Left lung (tissue), 10 donors: Measurements from ENCODE around the gene DDX60. TPM values are rescaled to one million over a fixed set of nuclear protein-coding genes. Genes with fewer than 3 reads are reported as not detected.

Source experiments
- ATAC-seq: fragments of 200-7000 bp; cut with Tn5 transposase; one replicate; pipeline ENCODE4 v1.9.1; 2020; ENCODE audit warnings: moderate library complexity
- DNase-seq, 4 donors: peaks; one replicate each; pipeline ENCODE4 v3.0.0-alpha.2; 2013 to 2020
- H3K27ac ChIP-seq, 2 donors: fragments of 200-600 bp; sonication (generic) in 1 of 2; one replicate each; pipeline versions ENCODE4 v1.5.0 to v1.8.0; 2020 to 2021
- H3K27me3 ChIP-seq, 2 donors: fragments of 200-600 bp; sonication (generic) in 1 of 2; one replicate each; pipeline versions ENCODE4 v1.5.0 to v1.8.0; 2020 to 2021
- H3K36me3 ChIP-seq, 2 donors: fragments of 200-600 bp; sonication (generic) in 1 of 2; one replicate each; pipeline versions ENCODE4 v1.5.0 to v1.8.0; 2020 to 2021
- H3K4me1 ChIP-seq, 2 donors: fragments of 200-600 bp; one replicate each; pipeline ENCODE4 v1.8.0; 2021
- H3K4me3 ChIP-seq, 2 donors: fragments of 200-600 bp; sonication (generic) in 1 of 2; one replicate each; pipeline versions ENCODE4 v1.5.0 to v1.8.0; 2020 to 2021; ENCODE audit warnings: mild to moderate bottlenecking in 1 of 2
- H3K9me3 ChIP-seq, 2 donors: fragments of 200-600 bp; sonication (generic) in 1 of 2; one replicate each; pipeline versions ENCODE4 v1.5.0 to v1.8.0; 2020 to 2021
- CTCF ChIP-seq, 2 donors: fragments of 200-600 bp; sonication (generic) in 1 of 2; IDR thresholded peaks; one replicate each; pipeline versions ENCODE4 v1.5.0 to v1.8.0; 2021; ENCODE audit warnings: antibody characterized with exemption in 2 of 2
- intact Hi-C, 2 donors: fragments of 100-400 bp; cut with DNase I; formaldehyde crosslinking; loops; one replicate each; pipeline versions ENCODE4 v1.11.2 to v1.14.2; 2022
- polyA plus RNA-seq, 6 donors: library from polyadenylated mRNA; unstranded; fragments of 120-200 nt; gene quantifications; one replicate each; pipeline ENCODE4 v1.2.1, GENCODE V29; 2013; ENCODE audit not compliant: insufficient read length in 6 of 6
- total RNA-seq, 2 donors: library from RNA; stranded (reverse); fragmentation: NEBNext Ultra II Directional; extraction: Animal tissue kit (Norgen Biotek cat#: 25700); gene quantifications; one replicate each; pipeline ENCODE4 v1.2.1, GENCODE V29; 2021
- donor health status: DM: no; HTN: yes; CAD: no.
- donor health status: DM: no; HTN: no; CAD: no.

Gene DDX60
- total and polyA plus RNA-seq, 8 donors, result 19.0 to 32.4 (median 22.7) TPM

- intact Hi-C loops, result no loop called here
- no peak for ATAC-seq
- DNase-seq, result no peak
- Histone ChIP-seq H3K27ac (no peak overlapping the region), H3K27me3 (no peaks in the 10 kb centered on the region), H3K4me3 (no peak overlapping the region), H3K36me3 (peaks cover 4 to 94% of the 10 kb centered on the region in 2 donors), H3K9me3 (no peaks in the 10 kb centered on the region), H3K4me1 (no peaks in the 10 kb centered on the region)
- TF ChIP-seq CTCF (IDR thresholded peaks at IDR 0.05), result no peak
Measured at GRCh38 chr4:168273838-168274237, 44.7 kb downstream of the DDX60 start.

- intact Hi-C loops, result no loop called here
- ATAC-seq (no peak), DNase-seq (no peak)
- TF ChIP-seq CTCF (IDR thresholded peaks at IDR 0.05), result no peak
- Histone ChIP-seq H3K9me3 (no peaks in the 10 kb centered on the region), H3K27ac (no peak overlapping the region), H3K4me3 (no peak overlapping the region), H3K27me3 (no peaks in the 10 kb centered on the region), H3K4me1 (no peaks in the 10 kb centered on the region), H3K36me3 (peaks cover 4 to 94% of the 10 kb centered on the region in 2 donors)
Measured at GRCh38 chr4:168272488-168272887, 46.1 kb downstream of the DDX60 start.

- intact Hi-C loops, result no loop called here
- ATAC-seq, result no peak
- H3K27me3 ChIP-seq, result no peaks in the 10 kb centered on the region
- no peaks in the 10 kb centered on the region for H3K4me1 ChIP-seq
- H3K4me3 ChIP-seq, result no peak overlapping the region
- no peaks in the 10 kb centered on the region for H3K9me3 ChIP-seq
- no peak for DNase-seq
- no peak overlapping the region for H3K27ac ChIP-seq
- TF ChIP-seq CTCF (IDR thresholded peaks at IDR 0.05), result no peak
- peaks cover 4 to 85% of the 10 kb centered on the region in 2 donors for H3K36me3 ChIP-seq
Measured at GRCh38 chr4:168269896-168270295, 48.7 kb downstream of the DDX60 start.

- ATAC-seq, result no peak
Measured at GRCh38 chr4:168265327-168265726, 53.2 kb downstream of the DDX60 start.

GRCh38 chr4:168264903-168265302 is 53.6 kb downstream of the DDX60 start:
- intact Hi-C loops, result no loop called here
- no peak for ATAC-seq
- H3K36me3 ChIP-seq, result peaks cover 0 to 52% of the 10 kb centered on the region in 2 donors
- H3K27ac ChIP-seq, result no peak overlapping the region
- no peak for TF ChIP-seq CTCF (IDR thresholded peaks at IDR 0.05)
- no peaks in the 10 kb centered on the region for H3K4me1 ChIP-seq
- H3K4me3 ChIP-seq, result no peak overlapping the region
- DNase-seq, result no peak
- no peaks in the 10 kb centered on the region for H3K9me3 ChIP-seq
- no peaks in the 10 kb centered on the region for H3K27me3 ChIP-seq

More at GRCh38 chr4:168265327-168265726, 53.2 kb downstream of the DDX60 start:
- no peaks in the 10 kb centered on the region for H3K9me3 ChIP-seq
- no peak for TF ChIP-seq CTCF (IDR thresholded peaks at IDR 0.05)
- no peaks in the 10 kb centered on the region for H3K27me3 ChIP-seq
- peaks cover 0 to 52% of the 10 kb centered on the region in 2 donors for H3K36me3 ChIP-seq
- DNase-seq, result no peak
- intact Hi-C loops, result no loop called here
- H3K27ac ChIP-seq, result no peak overlapping the region
- H3K4me1 ChIP-seq, result no peaks in the 10 kb centered on the region
- H3K4me3 ChIP-seq, result no peak overlapping the region
